Activated naive CD8-positive, alpha-beta T cell treated with anti-CD3 and anti-CD28 coated beads, Interleukin-2, amount 10 ng/mL, durations not matched to agents 7 days and 5 days (primary cell): ENCODE data around the gene WFDC1. TPM values are rescaled to one million over a fixed set of nuclear protein-coding genes. Genes with fewer than 3 reads are reported as not detected.
"Not testable (repeated sequence)": the region's sequence is repeated elsewhere in the genome, so short reads cannot be mapped to it uniquely, and the experiment has no call there.

Experiments
- ATAC-seq: fragments of 150-1000 bp; cut with Tn5 transposase; one replicate; pipeline ENCODE4 v1.10.0; 2021; ENCODE audit warnings: low read depth, moderate library complexity
- POLR2A ChIA-PET: fragments of 350-600 bp; sonication (Branson Sonifier 250); formaldehyde crosslinking; loops from one replicate; lab custom pipeline; 2021; ENCODE audit warnings: antibody characterized with exemption; lab: Charles Lee
- DNase-seq: peaks from one replicate; pipeline ENCODE4 v3.0.0; 2021
- H3K27ac Mint-ChIP-seq: one replicate; pipeline ENCODE4 v1.8.0; 2022; ENCODE audit warnings: mild to moderate bottlenecking, mixed read lengths
- H3K27me3 Mint-ChIP-seq: one replicate; pipeline ENCODE4 v1.8.0; 2022; ENCODE audit warnings: mild to moderate bottlenecking, moderate library complexity, mixed read lengths
- H3K36me3 Mint-ChIP-seq: one replicate; pipeline ENCODE4 v1.8.0; 2021; ENCODE audit warnings: mild to moderate bottlenecking, mixed read lengths
- H3K4me1 Mint-ChIP-seq: one replicate; pipeline ENCODE4 v1.8.0; 2021; ENCODE audit warnings: mixed read lengths
- H3K4me3 Mint-ChIP-seq: one replicate; pipeline ENCODE4 v1.8.0; 2022; ENCODE audit warnings: mild to moderate bottlenecking, moderate library complexity, mixed read lengths
- H3K9me3 Mint-ChIP-seq: one replicate; pipeline ENCODE4 v1.8.0; 2021; ENCODE audit warnings: mixed read lengths
- total RNA-seq, 2 experiments: library from RNA; stranded (reverse); gene quantifications; one replicate each; pipeline ENCODE4 v1.2.3, GENCODE V29; 2021

The WFDC1 gene
- total RNA-seq, 2 experiments from 2014 or later, result not detected

- H3K27me3 Mint-ChIP-seq, result peaks cover 5% of the 10 kb centered on the region
- H3K36me3 Mint-ChIP-seq, result no peaks in the 10 kb centered on the region
- peaks cover 2% of the 10 kb centered on the region for H3K9me3 Mint-ChIP-seq
- ATAC-seq (no peak), DNase-seq (no peak)
- POLR2A ChIA-PET, result no interaction called here
- no peak overlapping the region for H3K4me3 Mint-ChIP-seq
- no peaks in the 10 kb centered on the region for H3K4me1 Mint-ChIP-seq
- H3K27ac Mint-ChIP-seq, result no peak overlapping the region
Measured at GRCh38 chr16:84331998-84332780, 37.5 kb downstream of the WFDC1 start.

GRCh38 chr16:84332975-84333684 lies 38.5 kb downstream of the WFDC1 start:
- Mint-ChIP-seq H3K27ac (no peak overlapping the region), H3K4me1 (no peaks in the 10 kb centered on the region), H3K36me3 (no peaks in the 10 kb centered on the region), H3K9me3 (peaks cover 4% of the 10 kb centered on the region), H3K4me3 (no peak overlapping the region), H3K27me3 (peaks cover 7% of the 10 kb centered on the region)
- POLR2A ChIA-PET, result no interaction called here
- no peak for ATAC-seq
- no peak for DNase-seq

- Mint-ChIP-seq H3K27ac (no peak overlapping the region), H3K27me3 (peaks cover 7% of the 10 kb centered on the region), H3K9me3 (peaks cover 4% of the 10 kb centered on the region), H3K4me1 (no peaks in the 10 kb centered on the region), H3K36me3 (no peaks in the 10 kb centered on the region), H3K4me3 (no peak overlapping the region)
- ATAC-seq, result no peak
- no peak for DNase-seq
- POLR2A ChIA-PET, result no interaction called here
Measured at GRCh38 chr16:84334058-84334457, 39.4 kb downstream of the WFDC1 start.

GRCh38 chr16:84334482-84334881 lies 39.8 kb downstream of the WFDC1 start:
- Mint-ChIP-seq H3K27ac (no peak overlapping the region), H3K4me3 (no peak overlapping the region), H3K27me3 (peaks cover 7% of the 10 kb centered on the region), H3K4me1 (no peaks in the 10 kb centered on the region), H3K36me3 (no peaks in the 10 kb centered on the region), H3K9me3 (peaks cover 4% of the 10 kb centered on the region)
- POLR2A ChIA-PET, result no interaction called here
- no peak for DNase-seq
- ATAC-seq, result no peak

- H3K36me3 Mint-ChIP-seq, H3K27me3 Mint-ChIP-seq, H3K27ac Mint-ChIP-seq, ATAC-seq, POLR2A ChIA-PET, H3K9me3 Mint-ChIP-seq, DNase-seq, H3K4me1 Mint-ChIP-seq, H3K4me3 Mint-ChIP-seq: not testable (repeated sequence)
Measured at GRCh38 chr16:84337236-84337635, 42.6 kb downstream of the WFDC1 start.

- POLR2A ChIA-PET, result no interaction called here
- Mint-ChIP-seq H3K4me3 (no peak overlapping the region), H3K36me3 (no peaks in the 10 kb centered on the region), H3K27me3 (peaks cover 7% of the 10 kb centered on the region), H3K9me3 (peaks cover 4% of the 10 kb centered on the region), H3K27ac (no peak overlapping the region), H3K4me1 (no peaks in the 10 kb centered on the region)
- ATAC-seq (no peak), DNase-seq (no peak)
Measured at GRCh38 chr16:84339311-84339710, 44.6 kb downstream of the WFDC1 start.

- ATAC-seq (no peak), DNase-seq (no peak)
- Mint-ChIP-seq H3K4me3 (no peak overlapping the region), H3K27me3 (peaks cover 7% of the 10 kb centered on the region), H3K4me1 (no peaks in the 10 kb centered on the region), H3K27ac (no peak overlapping the region), H3K9me3 (peaks cover 4% of the 10 kb centered on the region), H3K36me3 (no peaks in the 10 kb centered on the region)
- POLR2A ChIA-PET, result no interaction called here
Measured at GRCh38 chr16:84339766-84340165, 45.1 kb downstream of the WFDC1 start.

GRCh38 chr16:84340325-84341040 lies 45.8 kb downstream of the WFDC1 start:
- DNase-seq (no peak), ATAC-seq (no peak)
- H3K4me3 Mint-ChIP-seq, result no peak overlapping the region
- H3K27ac Mint-ChIP-seq, result no peak overlapping the region
- peaks cover 7% of the 10 kb centered on the region for H3K27me3 Mint-ChIP-seq
- POLR2A ChIA-PET, result no interaction called here
- no peaks in the 10 kb centered on the region for H3K4me1 Mint-ChIP-seq
- H3K9me3 Mint-ChIP-seq, result peaks cover 4% of the 10 kb centered on the region
- no peaks in the 10 kb centered on the region for H3K36me3 Mint-ChIP-seq

- peaks cover 4% of the 10 kb centered on the region for H3K9me3 Mint-ChIP-seq
- ATAC-seq, result no peak
- no peaks in the 10 kb centered on the region for H3K4me1 Mint-ChIP-seq
- no peak for DNase-seq
- H3K4me3 Mint-ChIP-seq, result no peak overlapping the region
- H3K36me3 Mint-ChIP-seq, result no peaks in the 10 kb centered on the region
- peaks cover 2% of the 10 kb centered on the region for H3K27me3 Mint-ChIP-seq
- H3K27ac Mint-ChIP-seq, result no peak overlapping the region
- POLR2A ChIA-PET, result no interaction called here
Measured at GRCh38 chr16:84341528-84342295, 47.0 kb downstream of the WFDC1 start.

GRCh38 chr16:84343800-84344199 lies 49.1 kb downstream of the WFDC1 start:
- DNase-seq, H3K36me3 Mint-ChIP-seq, ATAC-seq, H3K27me3 Mint-ChIP-seq, H3K4me1 Mint-ChIP-seq, H3K27ac Mint-ChIP-seq, H3K9me3 Mint-ChIP-seq, H3K4me3 Mint-ChIP-seq: not testable (repeated sequence)
- POLR2A ChIA-PET, result interaction anchor here (0.5 kb wide), 1 partner anchor 103 kb away, joined by 3 read pairs; no protein-coding TSS in a partner anchor

- H3K36me3 Mint-ChIP-seq, result no peaks in the 10 kb centered on the region
Measured at GRCh38 chr16:84344781-84345180, 50.1 kb downstream of the WFDC1 start.

GRCh38 chr16:84347161-84347560 lies 52.5 kb downstream of the WFDC1 start:
- Mint-ChIP-seq H3K4me1 (no peaks in the 10 kb centered on the region), H3K36me3 (no peaks in the 10 kb centered on the region), H3K27me3 (peaks cover 4% of the 10 kb centered on the region), H3K27ac (no peak overlapping the region), H3K4me3 (no peak overlapping the region), H3K9me3 (no peaks in the 10 kb centered on the region)
- POLR2A ChIA-PET, result no interaction called here
- ATAC-seq (no peak), DNase-seq (no peak)

More at GRCh38 chr16:84344781-84345180, 50.1 kb downstream of the WFDC1 start:
- H3K4me3 Mint-ChIP-seq, result no peak overlapping the region
- ATAC-seq (no peak), DNase-seq (no peak)
- H3K9me3 Mint-ChIP-seq, result no peaks in the 10 kb centered on the region
- peaks cover 2% of the 10 kb centered on the region for H3K27me3 Mint-ChIP-seq
- H3K4me1 Mint-ChIP-seq, result no peaks in the 10 kb centered on the region
- POLR2A ChIA-PET, result no interaction called here
- H3K27ac Mint-ChIP-seq, result no peak overlapping the region

GRCh38 chr16:84348386-84348888 lies 53.8 kb downstream of the WFDC1 start:
- POLR2A ChIA-PET, result no interaction called here

More at GRCh38 chr16:84348386-84348888, 53.8 kb downstream of the WFDC1 start:
- Mint-ChIP-seq H3K4me1 (no peaks in the 10 kb centered on the region), H3K27me3 (peaks cover 6% of the 10 kb centered on the region), H3K9me3 (no peaks in the 10 kb centered on the region), H3K27ac (no peak overlapping the region), H3K4me3 (no peak overlapping the region), H3K36me3 (no peaks in the 10 kb centered on the region)
- no peak for ATAC-seq
- DNase-seq, result no peak
